ENCODE measurements around the gene RNF181. TPM values are rescaled to one million over a fixed set of nuclear protein-coding genes. Genes with fewer than 3 reads are reported as not detected.

RNF181 gene
- total and polyA plus RNA-seq, 2 of the 13 experiments (the other 11 are each of a cell fraction or from before 2014, with no cell fraction given), result 224 to 578 TPM

DNA sequence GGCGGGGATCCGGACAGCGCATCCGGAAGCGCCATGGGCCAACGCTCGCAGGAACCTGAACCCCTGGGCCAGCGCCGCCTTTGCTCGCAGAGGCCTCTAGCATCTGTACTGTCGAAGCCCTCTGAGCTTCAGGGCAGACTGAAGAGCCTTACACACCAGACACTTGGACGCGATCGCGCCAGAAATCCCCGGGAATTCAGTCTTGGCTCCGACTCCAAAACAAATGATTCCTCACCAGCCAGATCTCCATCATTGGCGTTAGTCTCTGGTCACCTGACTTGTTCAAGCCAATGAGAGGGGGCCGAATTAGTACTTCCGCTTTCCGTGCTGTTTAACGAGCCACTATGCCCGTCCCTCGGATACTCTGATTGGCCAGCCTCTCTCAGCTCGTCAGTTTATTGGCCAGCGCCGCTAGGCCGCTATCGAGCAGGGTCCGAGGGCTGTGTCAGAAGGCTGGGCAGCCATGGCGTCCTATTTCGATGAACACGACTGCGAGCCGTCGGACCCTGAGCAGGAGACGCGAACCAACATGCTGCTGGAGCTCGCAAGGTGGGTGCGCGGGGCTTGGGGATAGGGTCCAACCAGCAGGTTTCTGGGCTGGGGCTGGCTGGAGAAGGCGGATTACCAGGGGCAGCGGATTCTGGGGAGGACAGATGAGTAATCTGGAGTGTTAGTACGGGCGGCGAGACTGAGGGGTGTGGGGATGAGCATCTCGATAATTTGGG is at the start of gene RNF181 (continued):
- peak; percentile 71; the same call in 1 of the 2 replicates for TF ChIP-seq GMEB1 (CRISPR knock-in tag; IDR thresholded peaks at IDR 0.05; ENCODE audit: borderline replicate concordance)
- TF ChIP-seq SP2 (CRISPR knock-in tag; IDR thresholded peaks at IDR 0.05), result peak; percentile 92
- TF ChIP-seq MBD4 (IDR thresholded peaks at IDR 0.05; ENCODE audit: borderline replicate concordance, low read length), result no peak
- no peak for TF ChIP-seq ATRX (CRISPR knock-in tag; IDR thresholded peaks at IDR 0.05; ENCODE audit: borderline replicate concordance)
- TF ChIP-seq, protein P1, sequence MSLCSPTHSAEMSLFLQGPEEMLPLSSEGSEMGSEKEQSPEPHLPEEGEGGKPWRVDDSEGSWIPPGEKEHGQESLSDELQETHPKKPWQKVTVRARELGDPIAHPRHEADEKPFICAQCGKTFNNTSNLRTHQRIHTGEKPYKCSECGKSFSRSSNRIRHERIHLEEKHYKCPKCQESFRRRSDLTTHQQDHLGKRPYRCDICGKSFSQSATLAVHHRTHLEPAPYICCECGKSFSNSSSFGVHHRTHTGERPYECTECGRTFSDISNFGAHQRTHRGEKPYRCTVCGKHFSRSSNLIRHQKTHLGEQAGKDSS (CRISPR knock-in tag; IDR thresholded peaks at IDR 0.05; ENCODE audit: borderline replicate concordance, low read depth), result peak; percentile 59; the same call in 1 of the 2 replicates
- peak; percentile 43; the same call in 1 of the 2 replicates for TF ChIP-seq KDM3A (CRISPR knock-in tag; IDR thresholded peaks at IDR 0.05; ENCODE audit: low read depth)
- no peak for TF ChIP-seq ZNF724P (CRISPR knock-in tag; IDR thresholded peaks at IDR 0.05; ENCODE audit: borderline replicate concordance)
- TF ChIP-seq, protein P2, sequence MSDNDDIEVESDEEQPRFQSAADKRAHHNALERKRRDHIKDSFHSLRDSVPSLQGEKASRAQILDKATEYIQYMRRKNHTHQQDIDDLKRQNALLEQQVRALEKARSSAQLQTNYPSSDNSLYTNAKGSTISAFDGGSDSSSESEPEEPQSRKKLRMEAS (IDR thresholded peaks at IDR 0.05), result peak; percentile 69; the same call in 1 of the 2 replicates
- no peak; the same call in 1 of the 2 replicates for TF ChIP-seq ZNF614 (CRISPR knock-in tag; IDR thresholded peaks at IDR 0.05; ENCODE audit: borderline replicate concordance)
- TF ChIP-seq TOPORS (CRISPR knock-in tag; IDR thresholded peaks at IDR 0.05), result peak; percentile 76; the same call in 1 of the 2 replicates
- TF ChIP-seq NFE2 (CRISPR knock-in tag; IDR thresholded peaks at IDR 0.05), result no peak
- TF ChIP-seq ZNF678 (CRISPR knock-in tag; IDR thresholded peaks at IDR 0.05), result no peak
- TF ChIP-seq RORA (CRISPR knock-in tag; IDR thresholded peaks at IDR 0.05), result peak; percentile 47; the same call in 1 of the 2 replicates
- no peak; the same call in 1 of the 2 replicates for TF ChIP-seq RAD21 (CRISPR knock-in tag; IDR thresholded peaks at IDR 0.05)
- TF ChIP-seq ZNF512 (CRISPR knock-in tag; IDR thresholded peaks at IDR 0.05), result no peak
- no peak for TF ChIP-seq ZNF10 (CRISPR knock-in tag; IDR thresholded peaks at IDR 0.05; ENCODE audit: borderline replicate concordance, low read depth)
- no peak for TF ChIP-seq MTA3 (CRISPR knock-in tag; IDR thresholded peaks at IDR 0.05)
- peak; percentile 35; the same call in 1 of the 2 replicates for TF ChIP-seq ZNF205 (CRISPR knock-in tag; IDR thresholded peaks at IDR 0.05)
